ENCODE measurements around the gene FLNB.

DNA sequence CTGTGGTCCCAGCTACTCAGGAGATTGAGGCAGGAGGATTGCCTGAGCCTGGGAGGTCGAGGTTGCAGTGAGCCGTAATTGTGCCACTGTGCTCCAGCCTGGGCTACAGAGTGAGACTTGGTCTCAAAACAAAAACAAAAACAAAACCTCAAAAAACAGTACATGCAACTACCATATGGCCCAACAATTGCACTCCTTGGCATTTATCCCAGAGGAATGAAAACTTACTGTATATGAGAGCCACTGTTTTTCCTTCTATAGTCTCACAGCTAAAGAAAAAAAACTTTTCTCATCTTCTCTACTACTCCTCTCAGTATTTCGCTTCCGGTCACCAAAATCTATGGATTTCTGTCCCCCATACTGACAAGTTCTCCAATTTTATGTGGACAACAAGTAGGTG is 84.3 kb downstream of the FLNB start:
- TF ChIP-seq CTCF (IDR thresholded peaks at IDR 0.05) (no peak), POLR2A (IDR thresholded peaks at IDR 0.05; ENCODE audit: low read depth) (no peak), EP300 (IDR thresholded peaks at IDR 0.05) (no peak)

All from esophagus muscularis mucosa (tissue), 4 donors.